Ishikawa (cell line): ENCODE results near the gene BMF.

Experiments
- CEBPB ChIP-seq: IDR thresholded peaks from 2 replicates; pipeline ENCODE4 v1.6.1; 2012
- EGR1 ChIP-seq: IDR thresholded peaks from 2 replicates; pipeline ENCODE4 v1.6.1; 2012
- EP300 ChIP-seq: IDR thresholded peaks from 2 replicates; pipeline ENCODE4 v1.6.1; 2012; ENCODE audit warnings: borderline replicate concordance
- RAD21 ChIP-seq: IDR thresholded peaks from 2 replicates; pipeline ENCODE4 v1.6.1; 2012; ENCODE audit warnings: low read depth

DNA sequence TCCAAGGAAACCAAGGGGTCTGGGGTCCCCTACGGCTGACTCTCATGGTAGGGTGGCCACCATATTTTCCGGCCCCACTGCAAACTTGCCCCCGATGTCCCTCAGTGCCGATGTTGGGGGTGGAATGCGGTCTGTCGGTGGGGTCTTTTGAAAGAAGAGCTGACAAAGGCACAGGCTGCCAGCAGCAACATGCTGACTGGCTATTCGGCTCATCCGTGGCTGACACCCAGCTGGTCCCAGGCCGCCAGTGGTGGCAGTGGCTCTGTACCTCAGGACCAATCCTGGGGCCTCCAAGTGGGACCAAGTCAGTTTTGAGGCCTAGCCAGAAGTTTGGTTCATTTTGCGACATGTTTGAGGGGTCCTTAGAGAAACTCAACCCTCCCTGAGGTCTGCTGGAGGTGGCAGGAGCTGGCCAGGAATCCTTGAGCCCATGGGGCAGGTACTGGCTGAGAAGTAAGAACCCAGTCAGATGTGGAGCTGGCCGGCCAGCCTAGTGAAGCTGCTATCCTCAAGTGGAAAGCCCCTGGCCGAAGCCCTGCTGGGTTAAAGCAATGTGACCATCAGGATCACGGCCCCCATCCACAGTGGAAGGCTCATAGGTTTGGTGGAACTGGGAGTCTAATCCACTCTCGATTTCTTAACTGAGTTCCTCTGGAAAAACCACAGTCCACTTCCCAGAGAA, 17.8 kb downstream of the BMF start:
- TF ChIP-seq EGR1 (no peak), RAD21 (no peak), EP300 (no peak), CEBPB (no peak)
